Chondrocyte (in vitro differentiated cells): ENCODE results near the gene CSK. TPM values are rescaled to one million over a fixed set of nuclear protein-coding genes. Genes with fewer than 3 reads are reported as not detected.

Experiments used
- DNase-seq: peaks from one replicate; pipeline ENCODE4 v3.0.0; 2021; ENCODE audit warnings: mixed read lengths, low spot score
- H3K27ac Mint-ChIP-seq: one replicate; pipeline ENCODE4 v1.8.0; 2021; ENCODE audit warnings: mild to moderate bottlenecking, moderate library complexity, mixed read lengths; ENCODE audit not compliant: unreplicated experiment
- H3K27me3 Mint-ChIP-seq: 2 replicates; pipeline ENCODE4 v1.8.0; 2021; ENCODE audit warnings: low read depth, mixed read lengths
- H3K36me3 Mint-ChIP-seq: 2 replicates; pipeline ENCODE4 v1.8.0; 2021; ENCODE audit warnings: low read depth, mixed read lengths
- H3K4me1 Mint-ChIP-seq: 2 replicates; pipeline ENCODE4 v1.8.0; 2021; ENCODE audit warnings: low read depth, mild to moderate bottlenecking, mixed read lengths
- H3K4me3 Mint-ChIP-seq: one replicate; pipeline ENCODE4 v1.8.0; 2021; ENCODE audit warnings: mild to moderate bottlenecking, moderate library complexity, mixed read lengths; ENCODE audit not compliant: unreplicated experiment
- H3K9me3 Mint-ChIP-seq: 2 replicates; pipeline ENCODE4 v1.8.0; 2021; ENCODE audit warnings: low read depth, mixed read lengths
- CTCF ChIP-seq: fragments of 200-600 bp; sonication (generic); IDR thresholded peaks from 2 replicates; pipeline ENCODE4 v1.5.0; 2021; ENCODE audit warnings: antibody characterized with exemption, mild to moderate bottlenecking, moderate library complexity
- microRNA-seq: library from miRNA; unstranded; fragments of <30 nt; microRNA quantifications from one replicate; pipeline ENCODE4 v1.2.0, GENCODE V29; 2020; ENCODE audit warnings: borderline number of aligned reads
- total RNA-seq: library from RNA; stranded (reverse); gene quantifications from 3 replicates; pipeline ENCODE4 v1.2.1, GENCODE V29; 2021

CSK gene
- total RNA-seq, 1 donor from 2014 or later, result 39.9 TPM

- peaks cover 21% of the 10 kb centered on the region for H3K36me3 Mint-ChIP-seq
- H3K4me3 Mint-ChIP-seq, result no peak overlapping the region
- DNase-seq, result no peak
- H3K27ac Mint-ChIP-seq, result no peak overlapping the region
- peaks cover 22% of the 10 kb centered on the region for H3K4me1 Mint-ChIP-seq
- H3K9me3 Mint-ChIP-seq, result no peaks in the 10 kb centered on the region
- TF ChIP-seq CTCF, result no peak
- no peaks in the 10 kb centered on the region for H3K27me3 Mint-ChIP-seq
Measured at GRCh38 chr15:74845208-74845568, 63.3 kb downstream of the CSK start.

GRCh38 chr15:74845581-74845980 is 63.7 kb downstream of the CSK start:
- Mint-ChIP-seq H3K9me3 (no peaks in the 10 kb centered on the region), H3K27ac (no peak overlapping the region), H3K27me3 (no peaks in the 10 kb centered on the region), H3K36me3 (peaks cover 21% of the 10 kb centered on the region), H3K4me3 (no peak overlapping the region), H3K4me1 (peaks cover 22% of the 10 kb centered on the region)
- TF ChIP-seq CTCF, result no peak
- no peak for DNase-seq

- no peak overlapping the region for H3K4me3 Mint-ChIP-seq
- peaks cover 26% of the 10 kb centered on the region for H3K36me3 Mint-ChIP-seq
- no peak for DNase-seq
- H3K9me3 Mint-ChIP-seq, result no peaks in the 10 kb centered on the region
- H3K27ac Mint-ChIP-seq, result no peak overlapping the region
- TF ChIP-seq CTCF, result no peak
- no peaks in the 10 kb centered on the region for H3K27me3 Mint-ChIP-seq
- peaks cover 9% of the 10 kb centered on the region for H3K4me1 Mint-ChIP-seq
Measured at GRCh38 chr15:74847432-74847831, 65.6 kb downstream of the CSK start.

- H3K27ac Mint-ChIP-seq, result no peak overlapping the region
- no peak for DNase-seq
- TF ChIP-seq CTCF, result no peak
- H3K36me3 Mint-ChIP-seq, result peaks cover 24% of the 10 kb centered on the region
- H3K9me3 Mint-ChIP-seq, result no peaks in the 10 kb centered on the region
- H3K4me1 Mint-ChIP-seq, result no peaks in the 10 kb centered on the region
- H3K4me3 Mint-ChIP-seq, result no peak overlapping the region
- H3K27me3 Mint-ChIP-seq, result no peaks in the 10 kb centered on the region
Measured at GRCh38 chr15:74850393-74850792, 68.5 kb downstream of the CSK start.

- Mint-ChIP-seq H3K4me3 (no peak overlapping the region), H3K4me1 (peaks cover 5% of the 10 kb centered on the region), H3K9me3 (no peaks in the 10 kb centered on the region), H3K27ac (no peak overlapping the region), H3K27me3 (no peaks in the 10 kb centered on the region), H3K36me3 (peaks cover 22% of the 10 kb centered on the region)
- TF ChIP-seq CTCF, result no peak
- DNase-seq, result no peak
Measured at GRCh38 chr15:74851960-74852359, 70.1 kb downstream of the CSK start.

Small RNA genes within 50 kb of the gene (microRNA-seq; reads per million reads assigned to microRNA genes)
- gene MIR4513, result not detected
- 1.7 reads per million for gene MIR6882

Other genes starting within 250 kb of the CSK start
- 1.8 to 2.6 TPM (median 2.5 TPM) in 3 replicates for gene ARID3B, start 240.9 kb upstream of the CSK start, total RNA-seq
- gene CLK3, start 166.2 kb upstream of the CSK start, total RNA-seq, result 43.0 to 48.6 TPM (median 44.5 TPM) in 3 replicates
- gene EDC3, start 86.1 kb upstream of the CSK start, total RNA-seq, result 32.8 to 46.0 TPM (median 41.0 TPM) in 3 replicates
- 0.22 to 0.67 TPM (median 0.27 TPM) in 3 replicates for gene CYP1A1, start 56.6 kb upstream of the CSK start, total RNA-seq
- gene CYP1A2, start 33.2 kb upstream of the CSK start, total RNA-seq, result not detected in 3 replicates
- 0.82 TPM in 1 of 3 replicates, not detected in the others for gene LMAN1L, start 30.8 kb downstream of the CSK start, total RNA-seq
- not detected in 3 replicates for gene CPLX3, start 44.5 kb downstream of the CSK start, total RNA-seq
- 24.3 to 29.0 TPM (median 24.5 TPM) in 3 replicates for gene ULK3, start 61.1 kb downstream of the CSK start, total RNA-seq
- gene SCAMP2, start 91.3 kb downstream of the CSK start, total RNA-seq, result 67.4 to 75.5 TPM (median 67.9 TPM) in 3 replicates
- gene MPI, start 108.0 kb downstream of the CSK start, total RNA-seq, result 27.6 to 29.2 TPM (median 28.2 TPM) in 3 replicates
- gene FAM219B, start 124.8 kb downstream of the CSK start, total RNA-seq, result 78.0 to 97.6 TPM (median 89.9 TPM) in 3 replicates
- 126 to 133 TPM (median 131 TPM) in 3 replicates for gene COX5A, start 156.0 kb downstream of the CSK start, total RNA-seq
- gene RPP25, start 174.7 kb downstream of the CSK start, total RNA-seq, result 12.2 to 17.8 TPM (median 17.7 TPM) in 3 replicates
- 20.6 to 29.3 TPM (median 22.4 TPM) in 3 replicates for gene SCAMP5, start 213.5 kb downstream of the CSK start, total RNA-seq
- gene PPCDC, start 241.5 kb downstream of the CSK start, total RNA-seq, result 7.3 to 12.9 TPM (median 8.7 TPM) in 3 replicates